CD4-positive, alpha-beta T cell treated with Interferon gamma for 1 hour (primary cell): ENCODE data around the gene TMEM259.
A peak's percentile ranks its signal among the peaks of the same experiment; 100 is the strongest.

ENCODE experiments used
- DNase-seq: peaks from one replicate; pipeline ENCODE4 v3.0.0-alpha.2; 2020

Gene TMEM259

GRCh38 chr19:1055028-1055425 is 34.1 kb upstream of the TMEM259 start:
- no peak for DNase-seq

- no peak for DNase-seq
Measured at GRCh38 chr19:1054102-1055027, 33.4 kb upstream of the TMEM259 start.

GRCh38 chr19:1053176-1054101 is 32.5 kb upstream of the TMEM259 start:
- no peak for DNase-seq

GRCh38 chr19:1052349-1052975 is 31.5 kb upstream of the TMEM259 start:
- no peak for DNase-seq

- no peak for DNase-seq
Measured at GRCh38 chr19:1051791-1052190, 30.9 kb upstream of the TMEM259 start.

GRCh38 chr19:1050989-1051788 is 30.3 kb upstream of the TMEM259 start:
- no peak for DNase-seq

GRCh38 chr19:1049800-1050199 is 28.9 kb upstream of the TMEM259 start:
- no peak for DNase-seq

GRCh38 chr19:1049106-1049505 is 28.2 kb upstream of the TMEM259 start:
- no peak for DNase-seq

GRCh38 chr19:1047696-1048147 is 26.8 kb upstream of the TMEM259 start:
- DNase-seq: no peak

GRCh38 chr19:1046836-1047695 is 26.1 kb upstream of the TMEM259 start:
- no peak for DNase-seq

- DNase-seq: no peak
Measured at GRCh38 chr19:1046117-1046626, 25.2 kb upstream of the TMEM259 start.

- DNase-seq: peak; percentile 83
Measured at GRCh38 chr19:1045247-1045603, 24.3 kb upstream of the TMEM259 start.

GRCh38 chr19:1042689-1043511 is 22.0 kb upstream of the TMEM259 start:
- no peak for DNase-seq

GRCh38 chr19:1041835-1042685 is 21.1 kb upstream of the TMEM259 start:
- DNase-seq: no peak

GRCh38 chr19:1041272-1041834 is 20.4 kb upstream of the TMEM259 start:
- no peak for DNase-seq

GRCh38 chr19:1040476-1041271 is 19.8 kb upstream of the TMEM259 start:
- DNase-seq: peak; percentile 92

GRCh38 chr19:1039646-1040475 is 18.9 kb upstream of the TMEM259 start, which contains the start of gene ABCA7:
Gene ABCA7 (plus strand): TSS chr19:1040107. CDS start chr19:1041362, 1,255 bp downstream.
- peak; percentile 98 for DNase-seq
